Gastrocnemius medialis (tissue), 4 donors: Measurements from ENCODE around the gene TPX2.

Experiments used
- POLR2A ChIP-seq, 2 donors: fragments of 450-650 bp; IDR thresholded peaks; one replicate each; pipeline ENCODE4 v1.6.1; 2017; ENCODE audit warnings: antibody characterized with exemption in 2 of 2, mild to moderate bottlenecking in 2 of 2, moderate library complexity in 2 of 2
- TF ChIP-seq, protein P1 (sequence below), 5 experiments: fragments of 450-650 bp in 3 of 5; fragments of 200-600 bp in 2 of 5; sonication (generic) in 2 of 5; IDR thresholded peaks in 4 of 5; conservative IDR thresholded peaks in 1 of 5; 1 replicate in 4 of 5; 2 replicates in 1 of 5; pipeline ENCODE4 v1.5.1; 2016 to 2019; ENCODE audit warnings: antibody characterized with exemption in 5 of 5, mild to moderate bottlenecking in 3 of 5, moderate library complexity in 3 of 5

DNA sequence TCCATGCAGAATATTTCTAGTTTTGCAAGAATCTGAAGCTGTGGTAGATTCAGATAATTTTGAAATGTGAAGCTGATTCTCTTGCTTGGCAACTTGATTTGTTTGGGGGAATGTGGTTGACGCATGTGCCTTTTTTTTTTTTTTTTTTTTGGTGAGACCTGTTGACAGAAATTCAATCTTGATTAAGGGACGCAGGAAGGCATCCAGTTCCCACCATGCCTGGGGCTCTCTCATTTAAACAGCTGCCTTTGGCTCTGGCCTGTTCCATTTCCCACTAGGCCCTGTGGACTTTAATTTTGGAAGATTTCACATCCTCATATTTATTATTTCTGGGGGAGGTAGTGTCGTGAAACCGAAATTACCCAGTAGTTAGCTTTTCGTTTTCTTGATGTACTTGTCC, 8.6 kb downstream of the TPX2 start:
- TF ChIP-seq, protein P1, sequence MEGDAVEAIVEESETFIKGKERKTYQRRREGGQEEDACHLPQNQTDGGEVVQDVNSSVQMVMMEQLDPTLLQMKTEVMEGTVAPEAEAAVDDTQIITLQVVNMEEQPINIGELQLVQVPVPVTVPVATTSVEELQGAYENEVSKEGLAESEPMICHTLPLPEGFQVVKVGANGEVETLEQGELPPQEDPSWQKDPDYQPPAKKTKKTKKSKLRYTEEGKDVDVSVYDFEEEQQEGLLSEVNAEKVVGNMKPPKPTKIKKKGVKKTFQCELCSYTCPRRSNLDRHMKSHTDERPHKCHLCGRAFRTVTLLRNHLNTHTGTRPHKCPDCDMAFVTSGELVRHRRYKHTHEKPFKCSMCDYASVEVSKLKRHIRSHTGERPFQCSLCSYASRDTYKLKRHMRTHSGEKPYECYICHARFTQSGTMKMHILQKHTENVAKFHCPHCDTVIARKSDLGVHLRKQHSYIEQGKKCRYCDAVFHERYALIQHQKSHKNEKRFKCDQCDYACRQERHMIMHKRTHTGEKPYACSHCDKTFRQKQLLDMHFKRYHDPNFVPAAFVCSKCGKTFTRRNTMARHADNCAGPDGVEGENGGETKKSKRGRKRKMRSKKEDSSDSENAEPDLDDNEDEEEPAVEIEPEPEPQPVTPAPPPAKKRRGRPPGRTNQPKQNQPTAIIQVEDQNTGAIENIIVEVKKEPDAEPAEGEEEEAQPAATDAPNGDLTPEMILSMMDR (IDR thresholded peaks at IDR 0.05 in 4 of 5, conservative IDR thresholded peaks at IDR 0.05 in 1 of 5) = no peak
- TF ChIP-seq POLR2A (IDR thresholded peaks at IDR 0.05) = no peak
